Pancreas (tissue), 10 donors: Measurements from ENCODE around the gene FGFR4. TPM values are rescaled to one million over a fixed set of nuclear protein-coding genes. Genes with fewer than 3 reads are reported as not detected.
A peak's percentile ranks its signal among the peaks of the same experiment; 100 is the strongest.

ENCODE experiments used
- ATAC-seq, 4 donors: fragments of 200-7000 bp; cut with Tn5 transposase; one replicate each; pipeline versions ENCODE4 v1.8.0 to v1.9.1; 2020; ENCODE audit warnings: mild to moderate bottlenecking in 4 of 4, moderate library complexity in 4 of 4
- DNase-seq, 6 donors: peaks; one replicate each; pipeline ENCODE4 v3.0.0-alpha.2; 2020
- FAIRE-seq: peaks from 2 replicates; lab custom pipeline; 2012; peaks lifted over from hg19 to GRCh38; lab: Jason Lieb, UNC
- H3K27ac ChIP-seq, 4 donors: fragments of 200-600 bp; sonication (generic); 1 replicate in 3 of 4; 2 replicates in 1 of 4; pipeline versions ENCODE4 v1.5.0 to v1.8.0; 2020
- H3K27me3 ChIP-seq, 4 donors: fragments of 200-600 bp; one replicate each; pipeline ENCODE4 v1.8.0; 2021
- H3K36me3 ChIP-seq, 3 donors: fragments of 200-600 bp; sonication (generic) in 1 of 3; one replicate each; pipeline versions ENCODE4 v1.5.0 to v1.8.0; 2020 to 2021
- H3K4me1 ChIP-seq, 3 donors: fragments of 200-600 bp; one replicate each; pipeline ENCODE4 v1.8.0; 2021
- H3K4me3 ChIP-seq, 4 donors: fragments of 200-600 bp; sonication (generic) in 2 of 4; one replicate each; pipeline versions ENCODE4 v1.5.0 to v1.8.0; 2020 to 2021
- H3K9me3 ChIP-seq, 4 donors: fragments of 200-600 bp; one replicate each; pipeline ENCODE4 v1.8.0; 2021
- WGBS, 2 donors: extraction: QIAGEN DNeasy Blood & Tissue Kit; methylation state at CpG; one replicate each; pipeline ENCODE4 v1.1.7; 2013; 5-methylcytosine and 5-hydroxymethylcytosine counted together
- intact Hi-C, 3 donors: fragments of 100-400 bp; cut with DNase I; formaldehyde crosslinking; loops; one replicate each; pipeline versions ENCODE4 v1.11.1 to v1.14.2; 2022
- polyA plus RNA-seq, 2 donors: library from polyadenylated mRNA; stranded (reverse); fragments of 200-250 nt; gene quantifications; one replicate each; pipeline ENCODE4 v1.2.3, GENCODE V29; 2013
- total RNA-seq, 6 donors: library from RNA; stranded (reverse); fragmentation: NEBNext Ultra II Directional in 4 of 6; extraction: Animal tissue kit (Norgen Biotek cat#: 25700) in 4 of 6; gene quantifications; one replicate each; pipeline versions ENCODE4 v1.2.1 to v1.2.4, GENCODE V29; 2021 to 2023
- TF ChIP-seq, protein P1 (sequence below), 4 donors: fragments of 200-600 bp; sonication (generic) in 3 of 4; IDR thresholded peaks; one replicate each; pipeline versions ENCODE4 v1.5.0 to v1.8.0; 2021; ENCODE audit warnings: antibody characterized with exemption in 4 of 4
- donor health status: healthy with polysubstance abuse.
- donor health status: DM: no; HTN: no; CAD: no; lungs with moderate emphysema.
- donor health status: DM: no; HTN: no; CAD: no.
- donor health status: control.
- donor health status: control.
- donor health status: Bipolar disorder and iron deficiency.
- donor health status: DM: yes; HTN: yes; CAD: no.
- donor health status: DM: no; HTN: no; CAD: no.
- donor health status: DM: no; HTN: no; CAD: no.
- donor health status: DM: yes; HTN: yes; CAD: no.

The FGFR4 gene
- total and polyA plus RNA-seq, 8 donors: 23.5 to 105 (median 32.7) TPM

DNA sequence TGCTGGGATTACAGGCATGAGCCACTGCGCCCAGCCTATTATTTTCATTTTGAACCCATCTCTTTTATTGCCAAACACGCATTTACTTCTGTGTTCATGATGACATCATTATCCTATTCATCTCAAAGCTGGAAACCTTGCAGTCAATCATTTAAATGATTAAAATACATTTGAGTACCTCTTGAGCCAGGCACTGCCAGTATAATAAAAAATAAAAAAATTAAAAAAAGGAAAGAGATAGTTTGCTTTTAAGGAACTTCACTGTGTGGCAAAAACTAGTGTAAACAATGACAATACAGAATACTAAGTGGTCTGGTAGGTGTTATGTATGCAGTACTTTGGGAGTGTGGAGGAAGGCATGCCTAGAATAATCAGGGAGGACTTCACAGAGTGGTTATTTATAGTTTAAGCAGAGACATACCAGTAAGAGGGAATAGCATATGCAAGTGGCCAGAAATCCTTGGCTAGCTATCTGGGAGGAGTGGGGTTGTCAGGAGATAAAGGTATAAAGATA, 55.4 kb downstream of the FGFR4 start:
- H3K4me1 ChIP-seq: peaks cover 5 to 17% (median 6%) of the 10 kb centered on the region in 3 donors
- no peaks in the 10 kb centered on the region for H3K27me3 ChIP-seq
- no peaks in the 10 kb centered on the region for H3K9me3 ChIP-seq
- intact Hi-C loops: no loop called here
- ATAC-seq: peak in 1 of 4 donors; percentile 24
- peak in 1 of 6 donors; percentile 4 for DNase-seq
- FAIRE-seq: no peak
- no peak overlapping the region for H3K4me3 ChIP-seq
- 87 to 91% methylated on average over 2 of the region's 2 CpGs for WGBS, 2 donors
- TF ChIP-seq, protein P1, sequence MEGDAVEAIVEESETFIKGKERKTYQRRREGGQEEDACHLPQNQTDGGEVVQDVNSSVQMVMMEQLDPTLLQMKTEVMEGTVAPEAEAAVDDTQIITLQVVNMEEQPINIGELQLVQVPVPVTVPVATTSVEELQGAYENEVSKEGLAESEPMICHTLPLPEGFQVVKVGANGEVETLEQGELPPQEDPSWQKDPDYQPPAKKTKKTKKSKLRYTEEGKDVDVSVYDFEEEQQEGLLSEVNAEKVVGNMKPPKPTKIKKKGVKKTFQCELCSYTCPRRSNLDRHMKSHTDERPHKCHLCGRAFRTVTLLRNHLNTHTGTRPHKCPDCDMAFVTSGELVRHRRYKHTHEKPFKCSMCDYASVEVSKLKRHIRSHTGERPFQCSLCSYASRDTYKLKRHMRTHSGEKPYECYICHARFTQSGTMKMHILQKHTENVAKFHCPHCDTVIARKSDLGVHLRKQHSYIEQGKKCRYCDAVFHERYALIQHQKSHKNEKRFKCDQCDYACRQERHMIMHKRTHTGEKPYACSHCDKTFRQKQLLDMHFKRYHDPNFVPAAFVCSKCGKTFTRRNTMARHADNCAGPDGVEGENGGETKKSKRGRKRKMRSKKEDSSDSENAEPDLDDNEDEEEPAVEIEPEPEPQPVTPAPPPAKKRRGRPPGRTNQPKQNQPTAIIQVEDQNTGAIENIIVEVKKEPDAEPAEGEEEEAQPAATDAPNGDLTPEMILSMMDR (IDR thresholded peaks at IDR 0.05): no peak
- H3K27ac ChIP-seq: no peak overlapping the region
- peaks cover 0 to 12% (median 3%) of the 10 kb centered on the region in 3 donors for H3K36me3 ChIP-seq

DNA sequence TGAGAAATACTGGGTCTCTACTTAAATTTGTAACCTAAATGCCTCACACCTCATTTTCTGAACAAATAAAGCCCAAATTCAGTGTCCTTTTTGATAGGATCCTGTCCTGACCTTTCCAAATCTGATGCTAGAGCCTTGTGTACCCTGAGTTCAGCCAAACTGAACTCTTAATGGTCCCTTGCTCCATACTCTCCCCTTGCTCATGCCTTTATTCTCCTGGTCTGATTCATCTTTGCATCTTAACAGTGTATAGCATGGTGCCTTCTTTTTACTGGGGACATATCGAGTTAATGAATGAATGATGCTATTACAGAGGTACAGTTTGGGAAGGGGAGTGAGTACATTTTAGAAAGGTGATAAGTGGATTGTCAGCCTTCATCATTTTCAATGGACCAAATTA, 56.1 kb downstream of the FGFR4 start:
- no peak overlapping the region for H3K27ac ChIP-seq
- WGBS, 2 donors: 88 to 94% methylated on average over 1 of the region's 1 CpG
- DNase-seq (no peak), ATAC-seq (no peak), FAIRE-seq (no peak)
- intact Hi-C loops: no loop called here
- H3K27me3 ChIP-seq: no peaks in the 10 kb centered on the region
- peaks cover 0 to 12% (median 3%) of the 10 kb centered on the region in 3 donors for H3K36me3 ChIP-seq
- no peak overlapping the region for H3K4me3 ChIP-seq
- TF ChIP-seq, protein P1 (IDR thresholded peaks at IDR 0.05): no peak
- no peaks in the 10 kb centered on the region for H3K9me3 ChIP-seq
- H3K4me1 ChIP-seq: peaks cover 0 to 13% (median under 1%) of the 10 kb centered on the region in 3 donors

DNA sequence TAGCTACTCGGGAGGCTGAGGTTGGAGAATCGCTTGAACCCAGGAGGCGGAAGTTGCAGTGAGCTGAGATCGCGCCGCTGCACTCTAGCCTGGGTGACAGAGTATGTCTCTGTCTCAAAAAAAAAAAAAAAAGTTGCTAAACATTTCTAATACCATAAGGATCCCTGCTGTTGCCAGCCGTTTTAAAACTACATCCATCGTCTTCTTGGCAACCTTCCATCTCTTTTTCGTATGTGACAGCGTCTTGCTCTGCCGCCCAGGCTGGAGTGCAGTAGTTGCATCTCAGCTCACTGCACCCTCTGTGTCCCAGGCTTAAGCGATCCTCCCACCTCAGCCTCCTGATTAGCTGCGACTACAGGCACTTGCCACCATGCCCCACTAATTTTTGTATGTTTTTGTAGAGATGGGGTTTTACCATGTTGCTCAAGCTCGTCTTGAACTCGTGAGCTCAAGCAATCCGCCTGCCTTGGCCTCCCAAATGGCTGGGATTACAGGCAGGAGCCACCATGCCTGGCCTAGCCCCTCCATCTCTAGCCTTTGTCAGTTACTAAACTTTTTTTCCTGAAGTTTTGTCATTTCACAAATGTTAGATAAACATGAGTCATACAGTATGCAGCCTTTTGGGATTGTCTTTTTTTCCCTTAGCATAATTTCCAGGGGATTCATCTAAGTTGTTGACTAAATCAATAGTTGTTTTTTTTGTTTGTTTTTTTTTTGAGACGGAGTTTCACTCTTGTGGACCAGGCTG, 60.4 kb downstream of the FGFR4 start:
- H3K27ac ChIP-seq: no peak overlapping the region
- H3K27me3 ChIP-seq: no peaks in the 10 kb centered on the region
- peaks cover 0 to 22% (median 3%) of the 10 kb centered on the region in 3 donors for H3K36me3 ChIP-seq
- ATAC-seq (no peak), DNase-seq (peak in 1 of 6 donors; percentile 11), FAIRE-seq (no peak)
- intact Hi-C loops: no loop called here
- H3K4me1 ChIP-seq: peaks cover 0 to 3% (median 0%) of the 10 kb centered on the region in 3 donors
- H3K9me3 ChIP-seq: no peaks in the 10 kb centered on the region
- no peak overlapping the region for H3K4me3 ChIP-seq
- 91% methylated on average over 17 of the region's 17 CpGs for WGBS, 2 donors
- TF ChIP-seq, protein P1 (IDR thresholded peaks at IDR 0.05): no peak

Other genes starting within 250 kb of the FGFR4 start
- gene HK3, start 187.6 kb upstream of the FGFR4 start, total RNA-seq: 1 to 10 TPM in 3 of 6 donors, under 1 TPM in 3; 0.24 to 4.0 (median 2.1) TPM
- gene HK3, start 187.6 kb upstream of the FGFR4 start, polyA plus RNA-seq: 1 to 10 TPM; 4.7 to 6.6 TPM
- 10 to 100 TPM; 19.9 to 29.5 (median 21.9) TPM for gene UIMC1, start 80.1 kb upstream of the FGFR4 start, total RNA-seq
- gene UIMC1, start 80.1 kb upstream of the FGFR4 start, polyA plus RNA-seq: 10 to 100 TPM; 24.1 to 28.0 TPM
- 10 to 100 TPM in 1 of 6 donors, 1 to 10 TPM in 5; 6.9 to 10.4 (median 8.6) TPM for gene ZNF346, start 64.2 kb upstream of the FGFR4 start, total RNA-seq
- 1 to 10 TPM; 4.5 to 6.6 TPM for gene ZNF346, start 64.2 kb upstream of the FGFR4 start, polyA plus RNA-seq
- gene NSD1, start 46.9 kb downstream of the FGFR4 start, total RNA-seq: 10 to 100 TPM; 26.3 to 51.2 (median 33.6) TPM
- gene NSD1, start 46.9 kb downstream of the FGFR4 start, polyA plus RNA-seq: 1 to 10 TPM; 6.9 to 7.8 TPM
- 10 to 100 TPM; 34.5 to 43.1 (median 37.7) TPM for gene RAB24, start 216.8 kb downstream of the FGFR4 start, total RNA-seq
- gene RAB24, start 216.8 kb downstream of the FGFR4 start, polyA plus RNA-seq: 100 to 1,000 TPM; 125 to 160 TPM
- gene PRELID1, start 216.9 kb downstream of the FGFR4 start, total RNA-seq: 100 to 1,000 TPM in 4 of 6 donors, 10 to 100 TPM in 2; 77.8 to 153 (median 127) TPM
- 100 to 1,000 TPM in 1 of 2 donors, 10 to 100 TPM in 1; 98.6 to 134 TPM for gene PRELID1, start 216.9 kb downstream of the FGFR4 start, polyA plus RNA-seq
- gene MXD3, start 225.0 kb downstream of the FGFR4 start, total RNA-seq: 1 to 10 TPM; 3.0 to 7.1 (median 5.4) TPM
- 10 to 100 TPM; 34.2 to 55.0 TPM for gene MXD3, start 225.0 kb downstream of the FGFR4 start, polyA plus RNA-seq